Measurements from ENCODE around the gene NME4.
A peak's percentile ranks its signal among the peaks of the same experiment; 100 is the strongest.

The NME4 gene

GRCh38 chr16:389352-389751 lies 7.6 kb upstream of the NME4 start:
- Mint-ChIP-seq H3K36me3 (peaks cover 4% of the 10 kb centered on the region), H3K4me3 (no peak overlapping the region), H3K9me3 (peaks cover 5% of the 10 kb centered on the region), H3K27ac (no peak overlapping the region), H3K4me1 (peaks cover 9% of the 10 kb centered on the region), H3K27me3 (peaks cover 13% of the 10 kb centered on the region)
- no peak for DNase-seq
- CTCF ChIA-PET: no interaction called here

- Mint-ChIP-seq H3K27ac (peak overlapping the region; percentile 19), H3K4me1 (peaks cover 18% of the 10 kb centered on the region), H3K27me3 (peaks cover 20% of the 10 kb centered on the region), H3K9me3 (peaks cover 5% of the 10 kb centered on the region), H3K4me3 (no peak overlapping the region), H3K36me3 (peaks cover 4% of the 10 kb centered on the region)
- peak; percentile 82 for DNase-seq
- CTCF ChIA-PET: interaction anchor here (1.2 kb wide), 1 partner anchor 103 kb away, joined by 3 read pairs; no protein-coding TSS in a partner anchor
Observed at GRCh38 chr16:391885-392335, 5.1 kb upstream of the NME4 start.

GRCh38 chr16:392450-393030 lies 4.5 kb upstream of the NME4 start:
- no peak for DNase-seq
- H3K27ac Mint-ChIP-seq: no peak overlapping the region
- CTCF ChIA-PET: interaction anchor here (1.3 to 1.4 kb wide), 2 partner anchors 9 to 103 kb away, joined by 3 to 8 read pairs; no protein-coding TSS in a partner anchor
- peaks cover 20% of the 10 kb centered on the region for H3K27me3 Mint-ChIP-seq
- peaks cover 5% of the 10 kb centered on the region for H3K9me3 Mint-ChIP-seq
- peaks cover 18% of the 10 kb centered on the region for H3K4me1 Mint-ChIP-seq
- no peak overlapping the region for H3K4me3 Mint-ChIP-seq
- H3K36me3 Mint-ChIP-seq: peaks cover 4% of the 10 kb centered on the region

GRCh38 chr16:396199-396598 lies 800 bp upstream of the NME4 start:
- H3K27me3 Mint-ChIP-seq: peaks cover 18% of the 10 kb centered on the region
- H3K27ac Mint-ChIP-seq: peak overlapping the region; percentile 26
- CTCF ChIA-PET: no interaction called here
- peaks cover 39% of the 10 kb centered on the region for H3K4me1 Mint-ChIP-seq
- H3K4me3 Mint-ChIP-seq: peak overlapping the region; percentile 81
- peaks cover 5% of the 10 kb centered on the region for H3K9me3 Mint-ChIP-seq
- no peak for DNase-seq
- peaks cover 5% of the 10 kb centered on the region for H3K36me3 Mint-ChIP-seq

DNA sequence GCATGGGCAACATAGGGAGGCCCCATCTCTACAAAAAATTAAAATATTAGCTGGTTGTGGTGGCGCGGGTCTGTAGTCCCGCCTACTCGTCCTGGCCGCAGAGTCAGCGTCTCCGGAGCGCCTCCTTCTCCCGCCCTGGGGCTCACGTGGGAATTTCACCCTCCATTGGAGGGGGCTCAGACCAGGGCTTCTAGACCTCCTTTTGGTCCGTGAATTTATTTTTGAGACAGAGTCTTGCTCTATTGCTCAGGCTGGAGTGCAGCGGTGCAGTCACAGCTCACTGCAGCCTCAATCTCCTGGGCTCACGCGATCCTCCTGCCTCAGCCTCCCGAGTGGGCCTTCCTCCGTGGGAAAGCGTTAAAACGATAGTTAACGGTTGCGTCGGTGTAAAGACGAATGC lies 394 bp upstream of the NME4 start:
- peaks cover 18% of the 10 kb centered on the region for H3K27me3 Mint-ChIP-seq
- H3K9me3 Mint-ChIP-seq: peaks cover 5% of the 10 kb centered on the region
- peaks cover 38% of the 10 kb centered on the region for H3K4me1 Mint-ChIP-seq
- H3K4me3 Mint-ChIP-seq: peak overlapping the region; percentile 81
- H3K27ac Mint-ChIP-seq: no peak overlapping the region
- CTCF ChIA-PET: interaction anchor here (0.6 kb wide), 1 partner anchor 12 kb away, joined by 3 read pairs; no protein-coding TSS in a partner anchor
- peaks cover 5% of the 10 kb centered on the region for H3K36me3 Mint-ChIP-seq
- no peak for DNase-seq

- Mint-ChIP-seq H3K36me3 (peaks cover 1% of the 10 kb centered on the region), H3K9me3 (no peaks in the 10 kb centered on the region), H3K27ac (peak overlapping the region; percentile 37), H3K4me1 (peaks cover 34% of the 10 kb centered on the region), H3K4me3 (peak overlapping the region; percentile 64), H3K27me3 (peaks cover 18% of the 10 kb centered on the region)
- peak; percentile 57 for DNase-seq
- CTCF ChIA-PET: no interaction called here
Observed at GRCh38 chr16:397736-398332, 835 bp downstream of the NME4 start.

GRCh38 chr16:398561-399339 lies 1.8 kb downstream of the NME4 start:
- Mint-ChIP-seq H3K27ac (peak overlapping the region; percentile 5), H3K9me3 (no peaks in the 10 kb centered on the region), H3K4me3 (peak overlapping the region; percentile 64), H3K4me1 (peaks cover 34% of the 10 kb centered on the region), H3K36me3 (peaks cover 1% of the 10 kb centered on the region), H3K27me3 (peaks cover 18% of the 10 kb centered on the region)
- CTCF ChIA-PET: no interaction called here
- no peak for DNase-seq

DNA sequence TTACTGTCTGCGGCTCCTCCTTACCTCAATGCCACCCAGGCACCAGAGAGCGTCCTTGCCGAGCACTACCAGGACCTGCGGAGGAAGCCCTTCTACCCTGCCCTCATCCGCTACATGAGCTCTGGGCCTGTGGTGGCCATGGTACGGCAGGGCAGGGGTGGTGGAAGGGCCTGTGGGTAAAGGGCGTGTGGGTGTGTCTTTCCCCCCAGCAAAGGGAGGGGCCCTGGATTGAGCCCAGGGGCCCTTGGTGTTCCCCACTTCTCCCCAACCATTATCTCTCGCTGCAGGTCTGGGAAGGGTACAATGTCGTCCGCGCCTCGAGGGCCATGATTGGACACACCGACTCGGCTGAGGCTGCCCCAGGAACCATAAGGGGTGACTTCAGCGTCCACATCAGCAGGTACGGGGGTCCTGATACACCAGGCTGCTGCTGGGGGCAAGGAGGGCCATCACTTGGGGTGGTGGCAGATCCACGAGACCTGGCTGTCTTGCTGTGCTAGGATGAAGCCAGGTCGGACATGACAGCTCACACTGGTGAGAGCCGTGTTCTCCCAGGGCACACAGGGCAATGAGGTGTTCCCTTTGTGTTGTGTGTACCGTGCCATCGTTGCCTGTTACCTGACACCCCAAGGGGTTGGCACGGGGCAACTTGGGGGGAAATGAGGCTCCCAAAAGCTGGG lies 2.5 kb downstream of the NME4 start:
- DNase-seq: no peak
- CTCF ChIA-PET: interaction anchor here (1.0 kb wide), 1 partner anchor 334 kb away, joined by 3 read pairs; no protein-coding TSS in a partner anchor
- H3K27me3 Mint-ChIP-seq: peaks cover 18% of the 10 kb centered on the region
- no peak overlapping the region for H3K27ac Mint-ChIP-seq
- no peaks in the 10 kb centered on the region for H3K9me3 Mint-ChIP-seq
- H3K4me3 Mint-ChIP-seq: peak overlapping the region; percentile 37
- peaks cover 1% of the 10 kb centered on the region for H3K36me3 Mint-ChIP-seq
- H3K4me1 Mint-ChIP-seq: peaks cover 34% of the 10 kb centered on the region

GRCh38 chr16:400061-400591 lies 3.1 kb downstream of the NME4 start:
- DNase-seq: no peak
- Mint-ChIP-seq H3K4me3 (peak overlapping the region; percentile 81), H3K4me1 (peaks cover 34% of the 10 kb centered on the region), H3K27ac (peak overlapping the region; percentile 92), H3K9me3 (no peaks in the 10 kb centered on the region), H3K36me3 (peaks cover 1% of the 10 kb centered on the region), H3K27me3 (peaks cover 18% of the 10 kb centered on the region)
- CTCF ChIA-PET: interaction anchor here (1.0 kb wide), 1 partner anchor 334 kb away, joined by 3 read pairs; no protein-coding TSS in a partner anchor

DNA sequence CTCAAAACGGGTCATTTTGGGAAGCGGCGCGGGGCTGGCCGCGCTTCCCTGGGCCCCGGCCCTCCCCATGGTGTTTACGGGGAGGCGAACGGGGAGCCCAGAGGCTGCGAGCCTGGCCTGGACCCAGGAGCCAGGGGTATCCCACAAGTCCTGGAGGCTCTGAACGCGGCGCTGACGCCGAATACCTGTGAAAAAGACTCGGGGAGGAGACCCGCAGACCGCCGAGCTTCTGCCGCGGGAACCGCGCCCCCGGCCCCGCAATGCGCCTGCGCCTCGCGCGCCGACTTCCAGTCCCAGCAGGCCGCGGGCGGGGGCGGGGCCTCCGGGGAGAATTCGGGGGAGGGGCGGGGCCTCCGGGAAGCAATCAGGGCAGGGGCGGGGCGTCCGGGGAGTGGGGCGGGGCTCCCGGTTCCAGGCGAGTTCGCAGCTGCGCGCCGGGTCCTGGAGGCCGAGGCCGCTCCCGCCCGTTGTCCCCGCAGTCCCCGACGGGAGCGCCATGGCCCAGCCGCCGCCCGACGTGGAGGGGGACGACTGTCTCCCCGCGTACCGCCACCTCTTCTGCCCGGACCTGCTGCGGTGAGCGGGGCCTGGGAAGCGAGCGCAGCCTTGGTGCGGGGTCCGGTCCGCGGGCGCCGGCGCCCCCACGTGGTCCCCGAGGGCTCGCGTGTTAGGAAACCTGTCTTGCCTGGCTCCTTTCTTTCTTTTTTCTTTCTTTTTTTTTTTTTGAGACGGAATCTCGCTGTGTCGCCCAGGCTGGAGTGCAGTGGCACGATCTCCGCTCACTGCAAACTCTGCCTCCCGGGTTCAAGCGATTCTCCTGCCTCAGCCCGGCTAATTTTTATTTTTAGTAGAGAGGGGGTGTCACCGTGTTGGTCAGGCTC lies 4.7 kb downstream of the NME4 start, which contains the start of gene DECR2:
Gene DECR2, plus strand, starts transcription at position 418 of the 881 bp plus-strand sequence. Its CDS starts 79 bp downstream, at position 497.
- peak; percentile 98 for DNase-seq

DNA sequence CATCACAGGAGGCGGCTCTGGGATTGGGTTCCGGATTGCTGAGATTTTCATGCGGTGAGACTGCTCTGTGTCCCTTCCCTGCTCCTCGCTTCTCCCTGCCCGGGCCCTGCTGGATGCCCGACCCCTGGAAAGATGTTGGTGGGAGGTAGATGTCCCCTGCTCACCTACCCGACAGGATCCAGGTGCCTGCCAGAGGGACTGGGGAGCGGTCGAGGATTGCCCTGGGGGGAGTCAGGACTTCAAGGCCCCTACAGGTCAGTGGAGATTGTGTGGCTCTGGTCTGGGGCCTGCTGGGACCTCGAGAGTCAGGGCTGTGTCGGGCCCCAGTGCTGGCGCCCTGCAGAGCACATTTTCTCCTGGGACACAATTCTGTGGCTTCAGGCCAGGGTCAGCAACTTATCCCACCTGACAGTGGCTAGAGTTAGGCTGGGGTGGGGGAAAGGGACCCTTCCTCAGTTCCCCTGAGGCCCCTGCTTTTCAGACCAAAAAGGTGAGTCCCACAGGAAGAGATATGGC lies 8.0 kb downstream of the NME4 start:
- Mint-ChIP-seq H3K27ac (no peak overlapping the region), H3K27me3 (no peaks in the 10 kb centered on the region), H3K4me1 (peaks cover 9% of the 10 kb centered on the region), H3K4me3 (no peak overlapping the region), H3K9me3 (no peaks in the 10 kb centered on the region), H3K36me3 (no peaks in the 10 kb centered on the region)
- CTCF ChIA-PET: no interaction called here
- DNase-seq: no peak

More for the DNA sequence above, 4.7 kb downstream of the NME4 start, which contains the start of gene DECR2:
- CTCF ChIA-PET: interaction anchor here (1.1 to 1.3 kb wide), 2 partner anchors 19 to 94 kb away, joined by 3 to 4 read pairs; no protein-coding TSS in a partner anchor
- peak within 1 kb of the TSS; percentile 81 for H3K4me3 Mint-ChIP-seq
- H3K9me3 Mint-ChIP-seq: no peaks in the 10 kb centered on the region
- H3K4me1 Mint-ChIP-seq: peaks cover 26% of the 10 kb centered on the region
- H3K27ac Mint-ChIP-seq: peak within 1 kb of the TSS; percentile 92
- H3K36me3 Mint-ChIP-seq: peaks cover 1% of the 10 kb centered on the region
- peaks cover 9% of the 10 kb centered on the region for H3K27me3 Mint-ChIP-seq

GRCh38 chr16:405548-406506 lies 8.8 kb downstream of the NME4 start:
- Mint-ChIP-seq H3K27me3 (no peaks in the 10 kb centered on the region), H3K4me1 (peaks cover 2% of the 10 kb centered on the region), H3K4me3 (no peak overlapping the region), H3K9me3 (no peaks in the 10 kb centered on the region), H3K36me3 (no peaks in the 10 kb centered on the region), H3K27ac (no peak overlapping the region)
- CTCF ChIA-PET: no interaction called here
- DNase-seq: no peak

Data from activated naive CD4-positive, alpha-beta T cell treated with anti-CD3 and anti-CD28 coated beads, Interleukin-2, amount 10 ng/mL, durations not matched to agents 7 days and 5 days (primary cell).